Hepatocyte (in vitro differentiated cells): ENCODE measurements around the gene KCNB1. TPM values are rescaled to one million over a fixed set of nuclear protein-coding genes. Genes with fewer than 3 reads are reported as not detected.

ENCODE experiments used
- DNase-seq: peaks from one replicate; pipeline ENCODE4 v3.0.0-alpha.2; 2016; ENCODE audit warnings: low spot score
- H2AFZ ChIP-seq: fragments of 200-600 bp; sonication (generic); 2 replicates; pipeline ENCODE4 v1.6.0; 2016; ENCODE audit warnings: antibody characterized with exemption, mild to moderate bottlenecking
- H3K27ac ChIP-seq: fragments of 200-600 bp; sonication (generic); 2 replicates; pipeline ENCODE4 v1.5.1; 2016; ENCODE audit warnings: mild to moderate bottlenecking
- H3K27me3 ChIP-seq: fragments of 200-600 bp; sonication (generic); 2 replicates; pipeline ENCODE4 v1.6.1; 2016
- H3K36me3 ChIP-seq: fragments of 200-600 bp; sonication (generic); replicated peaks from 2 replicates; pipeline ENCODE4 v1.5.1; 2016; ENCODE audit warnings: low read depth; ENCODE audit not compliant: insufficient read depth
- H3K4me1 ChIP-seq: fragments of 200-600 bp; sonication (generic); 2 replicates; pipeline ENCODE4 v1.5.1; 2016; ENCODE audit warnings: mild to moderate bottlenecking, moderate library complexity; ENCODE audit not compliant: insufficient read depth
- H3K4me2 ChIP-seq: fragments of 200-600 bp; sonication (generic); 2 replicates; pipeline ENCODE4 v1.6.0; 2016
- H3K4me3 ChIP-seq: fragments of 200-600 bp; sonication (generic); 2 replicates; pipeline ENCODE4 v1.5.1; 2016; ENCODE audit warnings: mild to moderate bottlenecking
- H3K79me2 ChIP-seq: fragments of 200-600 bp; sonication (generic); 2 replicates; pipeline ENCODE4 v1.6.0; 2017; ENCODE audit warnings: mild to moderate bottlenecking
- H3K9me2 ChIP-seq: fragments of 200-600 bp; sonication (generic); replicated peaks from 2 replicates; pipeline ENCODE4 v1.6.0; 2017; ENCODE audit warnings: mild to moderate bottlenecking; ENCODE audit not compliant: insufficient read depth
- H3K9me3 ChIP-seq: fragments of 200-600 bp; sonication (generic); 2 replicates; pipeline ENCODE4 v1.5.1; 2016; ENCODE audit warnings: low read depth, mild to moderate bottlenecking
- H4K20me1 ChIP-seq: fragments of 200-600 bp; sonication (generic); 2 replicates; pipeline ENCODE4 v1.6.0; 2016; ENCODE audit warnings: mild to moderate bottlenecking; ENCODE audit not compliant: insufficient read depth, poor library complexity, severe bottlenecking
- EZH2 ChIP-seq: fragments of 200-600 bp; sonication (generic); IDR thresholded peaks from 2 replicates; pipeline ENCODE4 v1.6.1; 2016; ENCODE audit warnings: antibody characterized with exemption, mild to moderate bottlenecking, borderline replicate concordance
- EZH2phosphoT487 ChIP-seq: fragments of 200-600 bp; sonication (generic); IDR thresholded peaks from one replicate; pipeline ENCODE4 v1.6.1; 2018; ENCODE audit warnings: antibody characterized with exemption, mild to moderate bottlenecking, low read depth, moderate library complexity; ENCODE audit not compliant: unreplicated experiment, severe bottlenecking
- WGBS: methylation state at CpG from one replicate; pipeline ENCODE4 v1.1.6; 2016; ENCODE audit warnings: low lambda C conversion rate; ENCODE audit errors: missing lambda C conversion rate; 5-methylcytosine and 5-hydroxymethylcytosine counted together
- polyA plus RNA-seq: library from polyadenylated mRNA; unstranded; fragments of >200 nt; fragmentation: Nextera tagmentation; extraction: Ambion mirVana; gene quantifications from 2 replicates; pipeline ENCODE4 v1.2.1, GENCODE V29; 2016
- total RNA-seq: library from RNA; depleted of rRNA; stranded (reverse); fragments of >200 nt; gene quantifications from 2 replicates; pipeline ENCODE4 v1.2.3, GENCODE V29; 2014
- TF ChIP-seq, protein P1 (sequence below): fragments of 200-600 bp; sonication (generic); IDR thresholded peaks from 2 replicates; pipeline ENCODE4 v1.5.1; 2016; ENCODE audit warnings: antibody characterized with exemption, mild to moderate bottlenecking; ENCODE audit not compliant: poor library complexity

Gene KCNB1
- total and polyA plus RNA-seq, 2 experiments from 2014 or later = 0.37 to 1.5 TPM

GRCh38 chr20:49330701-49331615 is 151.5 kb downstream of the KCNB1 start:
- 79% methylated on average over 3 of the region's 3 CpGs for WGBS
- Histone ChIP-seq H3K36me3 (no peaks in the 10 kb centered on the region), H3K4me3 (no peak overlapping the region), H3K27ac (no peak overlapping the region), H4K20me1 (no peaks in the 10 kb centered on the region), H3K27me3 (peaks cover 11% of the 10 kb centered on the region), H3K9me2 (no peaks in the 10 kb centered on the region), H3K4me1 (no peaks in the 10 kb centered on the region), H3K9me3 (no peaks in the 10 kb centered on the region), H3K4me2 (no peak overlapping the region), H3K79me2 (no peaks in the 10 kb centered on the region), H2AFZ (no peak overlapping the region)
- DNase-seq = no peak
- no peak for TF ChIP-seq EZH2
- TF ChIP-seq, protein P1, sequence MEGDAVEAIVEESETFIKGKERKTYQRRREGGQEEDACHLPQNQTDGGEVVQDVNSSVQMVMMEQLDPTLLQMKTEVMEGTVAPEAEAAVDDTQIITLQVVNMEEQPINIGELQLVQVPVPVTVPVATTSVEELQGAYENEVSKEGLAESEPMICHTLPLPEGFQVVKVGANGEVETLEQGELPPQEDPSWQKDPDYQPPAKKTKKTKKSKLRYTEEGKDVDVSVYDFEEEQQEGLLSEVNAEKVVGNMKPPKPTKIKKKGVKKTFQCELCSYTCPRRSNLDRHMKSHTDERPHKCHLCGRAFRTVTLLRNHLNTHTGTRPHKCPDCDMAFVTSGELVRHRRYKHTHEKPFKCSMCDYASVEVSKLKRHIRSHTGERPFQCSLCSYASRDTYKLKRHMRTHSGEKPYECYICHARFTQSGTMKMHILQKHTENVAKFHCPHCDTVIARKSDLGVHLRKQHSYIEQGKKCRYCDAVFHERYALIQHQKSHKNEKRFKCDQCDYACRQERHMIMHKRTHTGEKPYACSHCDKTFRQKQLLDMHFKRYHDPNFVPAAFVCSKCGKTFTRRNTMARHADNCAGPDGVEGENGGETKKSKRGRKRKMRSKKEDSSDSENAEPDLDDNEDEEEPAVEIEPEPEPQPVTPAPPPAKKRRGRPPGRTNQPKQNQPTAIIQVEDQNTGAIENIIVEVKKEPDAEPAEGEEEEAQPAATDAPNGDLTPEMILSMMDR = no peak
- no peak for TF ChIP-seq EZH2phosphoT487

DNA sequence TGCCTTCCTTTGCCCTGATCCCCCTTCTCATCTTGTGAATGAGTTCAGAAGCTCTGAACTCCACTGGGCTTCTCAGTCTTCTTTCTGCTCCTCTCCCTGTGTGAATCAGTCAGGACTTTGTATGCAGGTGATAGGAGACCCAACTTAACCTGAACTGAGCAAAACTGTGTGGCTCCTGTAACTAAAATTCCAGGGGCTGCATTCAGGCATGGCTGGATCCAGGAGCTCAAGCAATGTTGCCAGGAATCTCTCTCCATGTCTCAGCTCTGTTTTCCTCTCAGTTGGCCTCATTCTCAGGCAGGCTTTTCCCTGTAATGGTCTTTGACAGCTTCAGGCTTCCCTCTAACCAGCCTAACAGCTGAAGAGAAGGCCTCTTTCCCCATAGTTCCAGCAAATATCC is 153.7 kb downstream of the KCNB1 start:
- no peak for DNase-seq
- Histone ChIP-seq H3K4me3 (no peak overlapping the region), H3K4me1 (no peaks in the 10 kb centered on the region), H4K20me1 (no peaks in the 10 kb centered on the region), H3K36me3 (no peaks in the 10 kb centered on the region), H3K9me3 (no peaks in the 10 kb centered on the region), H3K27ac (no peak overlapping the region), H3K27me3 (peaks cover 19% of the 10 kb centered on the region), H2AFZ (no peak overlapping the region), H3K9me2 (no peaks in the 10 kb centered on the region), H3K79me2 (no peaks in the 10 kb centered on the region), H3K4me2 (no peak overlapping the region)
- TF ChIP-seq EZH2phosphoT487 = no peak
- TF ChIP-seq, protein P1 = no peak
- no peak for TF ChIP-seq EZH2

DNA sequence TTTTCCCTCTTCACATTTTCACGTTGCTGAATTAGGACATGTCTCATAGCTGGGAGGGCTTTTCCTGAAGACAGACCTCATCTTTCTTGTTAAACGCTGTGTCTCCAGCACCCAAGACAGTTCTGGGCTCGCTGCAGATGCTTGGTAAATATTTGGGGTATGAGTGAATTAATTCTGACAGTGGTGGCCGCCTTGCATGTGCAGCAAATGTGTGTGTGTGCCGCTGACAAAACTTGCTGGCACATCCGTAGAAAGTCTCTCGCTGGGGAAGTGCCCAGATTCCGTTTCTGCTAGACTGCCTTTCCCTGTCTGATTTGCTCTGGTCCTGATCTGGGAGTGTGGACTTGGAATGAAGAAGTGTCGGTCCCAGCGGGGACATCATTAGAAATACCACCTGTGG is 156.4 kb downstream of the KCNB1 start:
- no peak overlapping the region for H2AFZ ChIP-seq
- H3K9me3 ChIP-seq = no peaks in the 10 kb centered on the region
- H3K4me2 ChIP-seq = no peak overlapping the region
- no peaks in the 10 kb centered on the region for H3K79me2 ChIP-seq
- no peak overlapping the region for H3K27ac ChIP-seq
- 75% methylated on average over 10 of the region's 10 CpGs for WGBS
- H3K36me3 ChIP-seq = no peaks in the 10 kb centered on the region
- no peaks in the 10 kb centered on the region for H3K4me1 ChIP-seq
- H3K4me3 ChIP-seq = no peak overlapping the region
- no peak for DNase-seq
- no peaks in the 10 kb centered on the region for H3K9me2 ChIP-seq
- TF ChIP-seq EZH2 = no peak
- TF ChIP-seq, protein P1 = no peak
- TF ChIP-seq EZH2phosphoT487 = no peak
- peaks cover 27% of the 10 kb centered on the region for H3K27me3 ChIP-seq
- no peaks in the 10 kb centered on the region for H4K20me1 ChIP-seq
